ENCODE results near the gene ADM5.

Gene ADM5

GRCh38 chr19:49692147-49692506 is 2.7 kb downstream of the ADM5 start:
- H3K4me3 ChIP-seq (ENCODE audit: low read depth, low read length): no peak overlapping the region
- TF ChIP-seq CTCF (IDR thresholded peaks at IDR 0.05; ENCODE audit: borderline replicate concordance, insufficient read depth, low read depth, low read length): no peak

DNA sequence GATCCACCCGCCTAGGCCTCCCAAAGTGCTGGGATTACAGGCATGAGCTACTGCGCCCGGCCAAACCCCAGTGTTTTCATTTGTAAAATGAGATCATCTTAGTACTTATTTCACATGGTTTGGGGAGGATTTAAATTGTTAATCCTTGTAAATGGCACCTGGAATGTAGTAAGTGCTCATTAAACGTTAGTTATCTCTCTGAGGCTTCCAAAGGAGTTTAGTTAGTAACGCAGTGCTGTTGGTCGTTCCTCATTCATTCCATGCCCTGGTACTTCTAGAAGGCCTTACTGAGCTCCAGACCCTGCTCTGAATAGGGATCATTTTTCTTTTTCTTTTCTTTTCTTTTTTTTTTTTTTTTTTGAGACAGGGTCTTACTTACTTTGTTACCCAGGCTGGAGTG is 6.7 kb downstream of the ADM5 start:
- no peak for TF ChIP-seq CTCF (IDR thresholded peaks at IDR 0.05; ENCODE audit: borderline replicate concordance, insufficient read depth, low read depth, low read length)
- no peak overlapping the region for H3K4me3 ChIP-seq (ENCODE audit: low read depth, low read length)

GRCh38 chr19:49696865-49697264 is 7.5 kb downstream of the ADM5 start:
- no peak overlapping the region for H3K4me3 ChIP-seq (ENCODE audit: low read depth, low read length)
- TF ChIP-seq CTCF (IDR thresholded peaks at IDR 0.05; ENCODE audit: borderline replicate concordance, insufficient read depth, low read depth, low read length): no peak

GRCh38 chr19:49699364-49699763 is 10.0 kb downstream of the ADM5 start:
- H3K4me3 ChIP-seq (ENCODE audit: low read depth, low read length): no peak overlapping the region
- TF ChIP-seq CTCF (IDR thresholded peaks at IDR 0.05; ENCODE audit: borderline replicate concordance, insufficient read depth, low read depth, low read length): no peak

GRCh38 chr19:49700563-49700962 is 11.2 kb downstream of the ADM5 start:
- no peak for TF ChIP-seq CTCF (IDR thresholded peaks at IDR 0.05; ENCODE audit: borderline replicate concordance, insufficient read depth, low read depth, low read length)
- H3K4me3 ChIP-seq (ENCODE audit: low read depth, low read length): no peak overlapping the region

DNA sequence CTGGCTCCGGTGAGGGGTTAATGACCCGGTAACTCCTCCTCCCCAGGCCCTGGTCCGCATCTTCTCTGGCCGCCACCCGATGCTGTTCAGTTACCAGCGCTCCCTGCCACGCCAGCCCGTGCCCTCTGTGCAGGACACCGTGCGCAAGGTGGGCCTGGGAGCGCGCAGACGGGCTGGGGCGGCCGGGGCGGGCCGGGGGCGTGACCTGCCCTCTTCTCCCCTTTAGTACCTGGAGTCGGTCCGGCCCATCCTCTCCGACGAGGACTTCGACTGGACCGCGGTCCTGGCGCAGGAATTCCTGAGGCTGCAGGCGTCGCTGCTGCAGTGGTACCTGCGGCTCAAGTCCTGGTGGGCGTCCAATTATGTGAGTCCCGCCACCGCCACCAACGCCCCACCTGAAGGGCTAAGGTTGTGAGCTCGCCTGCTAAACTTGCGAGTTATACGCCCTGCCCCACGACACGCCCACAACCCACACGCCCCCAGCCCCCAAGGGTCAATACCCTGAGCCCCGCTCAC is 11.9 kb downstream of the ADM5 start:
- no peak overlapping the region for H3K4me3 ChIP-seq (ENCODE audit: low read depth, low read length)
- no peak for TF ChIP-seq CTCF (IDR thresholded peaks at IDR 0.05; ENCODE audit: borderline replicate concordance, insufficient read depth, low read depth, low read length)

GRCh38 chr19:49704888-49705642 is 15.7 kb downstream of the ADM5 start:
- H3K4me3 ChIP-seq (ENCODE audit: low read depth, low read length): no peak overlapping the region
- TF ChIP-seq CTCF (IDR thresholded peaks at IDR 0.05; ENCODE audit: borderline replicate concordance, insufficient read depth, low read depth, low read length): no peak

Data from GM12875 (cell line).